HPDE6-E6E7 (cell line): Measurements from ENCODE around the gene CPSF4L.

Experiments
- DNase-seq: peaks from one replicate; pipeline ENCODE4 v3.0.0; 2011; ENCODE audit warnings: missing footprints; ENCODE audit errors: extremely low spot score

Gene CPSF4L

GRCh38 chr17:73232587-73233373, 28.9 kb downstream of the CPSF4L start:
- DNase-seq: no peak

DNA sequence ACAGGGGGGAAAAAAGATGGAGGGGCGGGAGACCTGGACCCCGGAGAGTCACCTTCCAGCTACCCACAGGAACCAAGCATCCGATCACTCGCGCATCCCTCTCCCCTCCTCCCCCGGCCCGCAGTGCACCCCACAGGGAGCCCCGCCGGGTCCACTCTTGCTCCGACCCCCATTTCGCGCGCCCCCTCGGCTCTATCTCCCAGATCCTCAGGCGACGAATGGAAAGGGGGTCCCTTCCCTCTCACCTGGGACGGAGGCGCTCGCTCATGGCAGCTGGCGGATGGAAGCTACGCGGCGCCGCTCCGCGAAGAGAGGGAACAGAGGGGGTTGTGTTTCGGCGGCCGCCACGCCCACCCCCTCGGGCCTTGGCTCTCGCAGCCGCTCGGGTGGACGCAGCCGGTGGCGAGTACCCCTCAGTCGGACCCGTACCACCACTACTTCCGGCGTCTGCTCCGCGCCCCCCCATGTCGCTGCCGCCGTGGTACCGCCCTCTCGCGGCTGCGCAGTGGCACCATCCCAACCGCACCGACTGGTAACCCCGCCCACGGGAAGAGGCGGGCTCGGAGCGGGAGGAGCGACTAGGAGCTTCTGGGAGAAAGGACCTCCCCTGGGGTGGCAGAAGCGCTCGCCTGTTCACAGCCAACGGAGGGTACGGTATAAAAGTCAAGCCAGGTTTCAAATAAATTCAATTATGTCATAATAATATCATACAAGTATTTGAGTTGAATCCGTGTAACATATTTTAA, 29.7 kb downstream of the CPSF4L start:
- peak; percentile 95 for DNase-seq

DNA sequence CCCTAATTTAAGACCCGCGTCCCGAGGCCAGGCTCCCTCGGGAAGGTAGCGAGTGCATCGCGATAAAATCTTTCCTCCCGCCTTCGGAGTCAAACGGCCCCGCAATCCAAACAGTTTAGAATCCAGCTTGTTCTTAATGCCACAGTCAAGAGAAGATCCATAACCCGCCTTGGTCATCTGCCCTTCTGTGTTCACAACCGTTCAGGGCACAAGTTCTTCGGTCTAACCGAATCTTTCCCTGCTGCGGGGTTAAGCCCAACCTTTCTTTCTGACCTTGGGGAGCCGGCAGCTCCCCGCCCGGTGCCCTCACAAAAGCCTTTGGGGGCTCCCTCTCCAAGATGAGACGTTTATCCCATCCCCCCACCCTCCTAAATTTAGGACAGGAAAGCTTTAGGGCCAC, 30.3 kb downstream of the CPSF4L start:
- DNase-seq: no peak

DNA sequence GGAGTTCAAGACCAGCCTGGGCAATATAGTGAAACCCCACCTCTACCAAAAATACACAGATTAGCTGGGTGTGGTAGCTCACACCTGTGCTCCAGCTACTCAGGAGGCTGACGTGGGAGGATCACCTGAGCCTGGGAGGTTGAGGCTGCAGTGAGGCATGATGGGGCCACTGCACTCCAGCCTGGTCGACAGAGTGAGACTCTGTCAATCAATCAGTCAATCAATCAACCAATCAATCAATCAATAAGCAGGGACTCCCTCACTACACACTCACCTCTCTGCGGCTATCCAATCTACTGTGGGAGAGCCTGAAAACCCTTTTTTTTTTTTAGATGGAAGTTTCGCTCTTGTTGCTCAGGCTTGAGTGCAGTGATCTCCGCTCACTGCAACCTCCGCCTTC, 31.6 kb downstream of the CPSF4L start:
- no peak for DNase-seq

GRCh38 chr17:73228748-73229236, 32.9 kb downstream of the CPSF4L start:
- peak; percentile 78 for DNase-seq

GRCh38 chr17:73227944-73228343, 33.7 kb downstream of the CPSF4L start:
- no peak for DNase-seq

DNA sequence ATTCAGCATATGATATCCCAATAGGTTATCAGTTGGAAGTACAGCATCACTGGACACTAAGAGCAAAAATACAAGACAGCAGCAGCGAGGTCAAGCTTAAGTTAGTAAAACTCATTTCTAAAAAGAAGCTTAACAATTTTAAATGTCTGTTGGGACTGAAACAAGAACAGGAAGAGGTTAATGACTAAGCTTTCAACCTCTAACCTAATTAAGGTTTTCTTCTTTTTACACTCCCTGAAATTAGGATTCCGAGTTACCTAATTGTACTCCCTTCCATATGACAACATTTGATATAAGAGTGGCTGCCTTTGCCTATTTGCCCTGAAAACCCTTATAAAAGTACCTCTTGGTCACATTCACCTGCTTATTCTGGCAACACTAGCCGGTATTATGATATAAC, 34.3 kb downstream of the CPSF4L start:
- no peak for DNase-seq

GRCh38 chr17:73226556-73227172, 35.0 kb downstream of the CPSF4L start:
- DNase-seq: no peak

DNA sequence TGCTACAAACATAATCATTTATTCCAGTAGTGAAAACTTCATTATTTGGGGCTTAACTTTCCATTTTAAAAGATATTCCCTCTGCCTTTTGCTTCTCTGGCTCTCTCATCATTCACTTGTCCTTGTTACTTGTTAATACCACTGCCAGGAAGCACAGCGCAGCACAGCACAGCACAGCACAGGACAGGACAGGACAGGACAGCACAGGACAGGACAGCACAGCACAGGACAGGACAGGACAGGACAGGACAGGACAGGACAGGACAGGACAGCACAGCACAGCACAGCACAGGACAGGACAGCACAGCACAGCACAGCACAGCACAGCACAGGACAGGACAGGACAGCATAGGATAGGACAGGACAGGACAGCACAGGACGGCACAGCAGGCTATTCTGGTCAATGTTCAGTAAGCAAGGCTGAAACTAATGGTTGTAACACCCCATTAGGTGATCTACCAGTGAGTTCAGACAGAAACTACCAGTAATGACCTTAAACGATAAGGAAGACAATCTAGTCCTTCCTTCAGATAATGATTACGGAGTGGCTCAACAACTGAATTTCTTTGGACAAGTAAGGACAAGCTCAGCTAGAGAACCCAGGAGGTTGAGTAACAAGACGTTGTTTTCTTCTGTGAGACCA, 36.9 kb downstream of the CPSF4L start:
- no peak for DNase-seq

GRCh38 chr17:73224237-73224636, 37.4 kb downstream of the CPSF4L start:
- no peak for DNase-seq

GRCh38 chr17:73223626-73224230, 38.0 kb downstream of the CPSF4L start:
- no peak for DNase-seq

DNA sequence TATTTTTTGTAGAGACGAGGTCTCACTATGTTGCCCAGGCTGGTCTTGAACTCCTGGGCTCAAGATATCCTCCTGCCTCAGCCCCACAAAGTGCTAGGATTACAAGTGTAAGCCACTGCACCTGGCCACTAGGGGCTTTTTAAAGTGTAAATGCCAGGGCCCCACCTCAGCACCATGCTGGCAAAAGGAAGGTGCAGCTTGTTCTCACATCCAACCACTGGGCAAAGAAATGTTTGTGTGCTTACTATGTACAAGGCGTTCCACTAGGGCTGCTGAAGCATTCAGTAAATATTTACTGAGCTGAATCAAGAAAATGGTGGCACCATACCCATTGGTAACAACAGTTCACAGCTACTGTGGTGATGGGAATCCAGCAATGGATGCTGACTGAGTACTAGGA, 46.2 kb downstream of the CPSF4L start:
- no peak for DNase-seq

- no peak for DNase-seq
Observed at GRCh38 chr17:73214851-73215250, 46.8 kb downstream of the CPSF4L start.

DNA sequence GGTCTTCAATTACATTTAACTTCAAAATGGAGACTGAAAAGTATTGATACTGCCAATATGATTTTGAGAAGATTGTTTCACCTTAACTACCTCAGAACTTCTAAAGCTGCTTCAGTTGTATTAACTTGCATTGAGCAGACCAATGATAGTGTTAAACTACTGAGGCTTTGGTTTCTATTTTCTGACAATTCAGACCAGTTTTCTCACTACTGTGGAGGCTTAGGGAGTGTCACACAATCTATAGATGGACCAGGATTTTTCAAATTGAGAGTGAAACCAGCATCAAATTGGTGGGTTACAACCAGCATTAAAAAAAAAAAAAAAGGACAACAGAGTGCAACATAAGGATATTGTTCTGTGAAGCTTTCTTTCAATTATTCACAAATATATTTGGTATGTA, 47.7 kb downstream of the CPSF4L start:
- DNase-seq: no peak

DNA sequence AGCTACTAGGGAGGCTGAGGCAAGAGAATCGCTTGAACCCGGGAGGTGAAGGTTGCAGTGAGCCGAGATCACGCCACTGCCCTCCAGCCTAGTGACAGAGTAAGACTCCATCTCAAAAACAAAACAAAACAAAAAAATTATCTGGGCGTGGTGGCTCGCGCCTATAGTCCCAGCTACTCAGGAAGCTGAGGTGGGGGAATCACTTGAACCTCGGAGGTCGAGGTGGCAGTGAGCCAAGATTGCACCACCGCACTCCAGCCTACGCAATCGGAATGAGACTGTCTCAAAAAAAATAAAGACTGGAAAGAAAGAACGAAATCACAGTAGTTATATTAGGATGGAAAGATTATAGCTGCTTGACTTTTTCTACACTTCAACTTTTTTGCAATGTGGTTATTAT, 49.9 kb downstream of the CPSF4L start:
- no peak for DNase-seq

- no peak for DNase-seq
Observed at GRCh38 chr17:73210002-73210678, 51.5 kb downstream of the CPSF4L start.

- DNase-seq: no peak
Observed at GRCh38 chr17:73209436-73209835, 52.2 kb downstream of the CPSF4L start.

DNA sequence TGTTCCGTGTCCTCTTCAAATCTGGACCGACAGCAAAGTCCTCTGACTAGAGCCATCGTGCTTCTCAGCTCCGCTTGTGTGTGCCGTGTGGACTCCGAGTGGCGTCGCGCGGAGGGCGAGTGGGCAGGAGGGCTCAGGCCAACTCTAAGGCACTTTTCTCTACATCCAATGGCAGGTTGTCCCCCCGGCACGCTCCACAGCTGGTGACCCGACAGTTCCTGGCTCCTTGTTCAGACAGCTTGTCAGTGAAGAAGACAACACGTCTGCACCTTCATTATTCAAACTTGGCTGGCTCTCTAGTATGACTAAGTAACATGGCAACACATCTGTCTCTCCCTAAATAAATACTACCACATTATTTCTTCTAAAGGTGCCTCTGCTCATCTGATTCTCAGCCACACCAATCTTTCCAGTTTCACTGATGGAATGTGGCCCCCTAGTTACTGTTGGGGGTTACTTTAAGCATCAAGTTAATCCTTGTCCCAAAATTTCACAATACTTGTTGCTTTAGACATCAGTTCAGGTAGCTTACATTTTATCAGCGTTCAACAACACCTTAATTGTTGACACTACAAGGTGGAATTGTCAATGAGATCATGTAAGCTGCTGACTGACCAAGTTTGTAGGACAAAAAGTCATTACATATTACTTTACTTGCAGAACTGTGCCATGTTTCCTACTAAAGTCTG, 53.4 kb downstream of the CPSF4L start:
- no peak for DNase-seq

GRCh38 chr17:73205459-73205961, 56.2 kb downstream of the CPSF4L start:
- no peak for DNase-seq

GRCh38 chr17:73203788-73204479, 57.7 kb downstream of the CPSF4L start:
- DNase-seq: no peak
